H1 (cell line): ENCODE data around the gene IRAG1. TPM values are rescaled to one million over a fixed set of nuclear protein-coding genes. Genes with fewer than 3 reads are reported as not detected.
A peak's percentile ranks its signal among the peaks of the same experiment; 100 is the strongest.

Experiments used
- CTCF ChIA-PET: fragments of 300-600 bp; sonication (Branson Sonifier 250); formaldehyde crosslinking; loops from one replicate; lab custom pipeline; 2021; ENCODE audit not compliant: partially characterized antibody; lab: Charles Lee
- POLR2A ChIA-PET: fragments of 300-600 bp; sonication (Branson Sonifier 250); formaldehyde crosslinking; loops from one replicate; lab custom pipeline; 2021; ENCODE audit warnings: inconsistent platforms; ENCODE audit not compliant: partially characterized antibody; lab: Charles Lee
- DNase-seq, 2 experiments: peaks; one replicate each; pipeline versions ENCODE4 v3.0.0 to v3.0.0-alpha.2; 2010 to 2022; ENCODE audit warnings: low spot score in 2 of 2, low read depth in 1 of 2, mixed read lengths in 1 of 2
- FAIRE-seq: peaks from 2 replicates; lab custom pipeline; 2011; peaks lifted over from hg19 to GRCh38; lab: Jason Lieb, UNC
- H2AFZ ChIP-seq: 2 replicates; pipeline ENCODE4 v1.8.1; 2012; ENCODE audit warnings: low read length, inconsistent platforms
- H2AK5ac ChIP-seq: 2 replicates; pipeline ENCODE4 v1.6.1; 2013; ENCODE audit warnings: low read depth, low read length
- H2BK120ac ChIP-seq: replicated peaks from 2 replicates; pipeline ENCODE3; 2013; ENCODE audit warnings: low read depth, low read length, inconsistent platforms
- H2BK12ac ChIP-seq: 2 replicates; pipeline ENCODE4 v1.6.1; 2013; ENCODE audit warnings: low read depth, low read length
- H2BK15ac ChIP-seq: 2 replicates; pipeline ENCODE4 v1.6.1; 2013; ENCODE audit warnings: low read length
- H2BK20ac ChIP-seq: 2 replicates; pipeline ENCODE4 v1.6.1; 2013; ENCODE audit warnings: low read length
- H2BK5ac ChIP-seq: 2 replicates; pipeline ENCODE4 v1.6.1; 2013; ENCODE audit warnings: low read depth, low read length
- H3K14ac ChIP-seq: 2 replicates; pipeline ENCODE4 v1.6.1; 2013; ENCODE audit warnings: inconsistent platforms; ENCODE audit not compliant: insufficient read length
- H3K18ac ChIP-seq: 2 replicates; pipeline ENCODE4 v1.6.1; 2013; ENCODE audit warnings: low read length; ENCODE audit errors: extremely low read depth
- H3K23ac ChIP-seq: 2 replicates; pipeline ENCODE4 v1.6.1; 2013; ENCODE audit warnings: inconsistent platforms; ENCODE audit not compliant: insufficient read length
- H3K23me2 ChIP-seq: 2 replicates; pipeline ENCODE4 v1.6.1; 2013; ENCODE audit warnings: low read depth, low read length
- H3K27ac ChIP-seq: 2 replicates; pipeline ENCODE4 v1.6.1; 2011; ENCODE audit warnings: low read depth, low read length, inconsistent platforms
- H3K27me3 ChIP-seq, 4 experiments: replicated peaks in 1 of 4; 1 replicate in 1 of 4; 2 replicates in 3 of 4; pipeline versions ENCODE4 v1.6.1 to v1.8.1; 2011 to 2013; ENCODE audit warnings: low read length in 3 of 4, mild to moderate bottlenecking in 3 of 4, inconsistent platforms in 2 of 4, mixed read lengths in 2 of 4, moderate library complexity in 1 of 4; ENCODE audit not compliant: control insufficient read depth in 3 of 4, insufficient read depth in 3 of 4; ENCODE audit errors: extremely low read depth in 1 of 4
- H3K36me3 ChIP-seq, 4 experiments: 2 replicates each; pipeline versions ENCODE4 v1.6.1 to v1.8.1; 2011 to 2013; ENCODE audit warnings: mild to moderate bottlenecking in 4 of 4, low read length in 3 of 4, moderate library complexity in 2 of 4, control low read depth in 1 of 4, inconsistent platforms in 1 of 4; ENCODE audit not compliant: insufficient read depth in 4 of 4, control insufficient read depth in 2 of 4
- H3K4ac ChIP-seq: replicated peaks from 2 replicates; pipeline ENCODE3; 2013; ENCODE audit warnings: low read length, low read depth, mixed read lengths, inconsistent platforms; ENCODE audit not compliant: insufficient read length
- H3K4me1 ChIP-seq, 4 experiments: replicated peaks in 1 of 4; 1 replicate in 1 of 4; 2 replicates in 3 of 4; pipeline versions ENCODE4 v1.6.1 to v1.8.1; 2011 to 2013; ENCODE audit warnings: low read length in 3 of 4, inconsistent platforms in 2 of 4, mixed read lengths in 1 of 4; ENCODE audit not compliant: insufficient read depth in 4 of 4, control insufficient read depth in 3 of 4
- H3K4me2 ChIP-seq, 2 experiments: 2 replicates each; pipeline versions ENCODE4 v1.6.1 to v1.8.1; 2011 to 2013; ENCODE audit warnings: low read depth in 2 of 2, low read length in 2 of 2, control low read depth in 1 of 2, inconsistent platforms in 1 of 2, mild to moderate bottlenecking in 1 of 2; ENCODE audit not compliant: insufficient read depth in 1 of 2
- H3K4me3 ChIP-seq, 4 experiments: fragments of 200-600, 300-600 bp in 1 of 4; sonication (generic), shearing (Covaris generic), sonication (Bioruptor Twin) in 1 of 4; 2 replicates each; pipeline versions ENCODE4 v1.5.1 to v1.8.1; 2011 to 2016; ENCODE audit warnings: low read length in 4 of 4, low read depth in 3 of 4, control low read depth in 2 of 4, inconsistent platforms in 2 of 4, mild to moderate bottlenecking in 2 of 4, mixed read lengths in 1 of 4, moderate library complexity in 1 of 4; ENCODE audit not compliant: insufficient read depth in 2 of 4; ENCODE audit errors: extremely low read depth in 1 of 4
- H3K56ac ChIP-seq: replicated peaks from 2 replicates; pipeline ENCODE3; 2013; ENCODE audit warnings: low read depth, mild to moderate bottlenecking, mixed read lengths, low read length, inconsistent platforms; ENCODE audit not compliant: insufficient read length
- H3K79me1 ChIP-seq: 2 replicates; pipeline ENCODE4 v1.6.1; 2013; ENCODE audit warnings: low read depth, low read length, control low read depth
- H3K79me2 ChIP-seq, 2 experiments: 2 replicates each; pipeline versions ENCODE4 v1.6.1 to v1.8.1; 2012 to 2013; ENCODE audit warnings: low read length in 2 of 2, mild to moderate bottlenecking in 2 of 2, inconsistent platforms in 1 of 2; ENCODE audit not compliant: insufficient read depth in 2 of 2, control insufficient read depth in 1 of 2
- H3K9ac ChIP-seq, 4 experiments: replicated peaks in 1 of 4; 1 replicate in 1 of 4; 2 replicates in 3 of 4; pipeline versions ENCODE4 v1.6.1 to v1.8.1; 2011 to 2013; ENCODE audit warnings: low read depth in 3 of 4, low read length in 3 of 4, control low read depth in 2 of 4, mild to moderate bottlenecking in 2 of 4, moderate library complexity in 2 of 4, inconsistent platforms in 1 of 4; ENCODE audit errors: extremely low read depth in 1 of 4
- H3K9me3 ChIP-seq, 2 experiments: 2 replicates each; pipeline versions ENCODE4 v1.6.1 to v1.8.1; 2012 to 2013; ENCODE audit warnings: mild to moderate bottlenecking in 2 of 2, moderate library complexity in 2 of 2, control low read depth in 1 of 2, inconsistent platforms in 1 of 2, low read depth in 1 of 2, low read length in 1 of 2, mixed read lengths in 1 of 2; ENCODE audit not compliant: insufficient read depth in 2 of 2
- H4K20me1 ChIP-seq, 2 experiments: replicated peaks in 1 of 2; 2 replicates each; pipeline versions ENCODE3 to v1.8.1; 2011 to 2013; ENCODE audit warnings: inconsistent platforms in 2 of 2, low read length in 2 of 2, mild to moderate bottlenecking in 1 of 2; ENCODE audit not compliant: insufficient read depth in 2 of 2, control insufficient read depth in 1 of 2
- H4K5ac ChIP-seq: 2 replicates; pipeline ENCODE4 v1.6.1; 2013; ENCODE audit warnings: low read length, low read depth, mixed read lengths, inconsistent platforms; ENCODE audit not compliant: insufficient read length
- H4K8ac ChIP-seq: 2 replicates; pipeline ENCODE4 v1.8.0; 2013; ENCODE audit warnings: mild to moderate bottlenecking, moderate library complexity, low read length, inconsistent platforms; ENCODE audit not compliant: insufficient read depth; ENCODE audit errors: extremely low read depth
- H4K91ac ChIP-seq: replicated peaks from 2 replicates; pipeline ENCODE3; 2013; ENCODE audit warnings: low read length, mixed read lengths, inconsistent platforms; ENCODE audit not compliant: insufficient read length
- ATF3 ChIP-seq: IDR thresholded peaks from 2 replicates; pipeline ENCODE4 v1.6.1; 2011; ENCODE audit warnings: low read depth, mild to moderate bottlenecking, low read length; ENCODE audit not compliant: insufficient read depth
- CREB1 ChIP-seq: IDR thresholded peaks from 2 replicates; pipeline ENCODE4 v1.6.1; 2012; ENCODE audit warnings: inconsistent platforms
- FOSL1 ChIP-seq: IDR thresholded peaks from 2 replicates; pipeline ENCODE4 v1.6.1; 2011; ENCODE audit warnings: mild to moderate bottlenecking, low read depth, low read length, moderate library complexity; ENCODE audit not compliant: insufficient read depth
- POLR2A ChIP-seq, 2 experiments: IDR thresholded peaks; 1 replicate in 1 of 2; 2 replicates in 1 of 2; pipeline ENCODE4 v1.6.1; 2011; ENCODE audit warnings: low read depth in 2 of 2, low read length in 2 of 2, mild to moderate bottlenecking in 2 of 2; ENCODE audit errors: control extremely low read depth in 1 of 2
- RAD21 ChIP-seq, 2 experiments: IDR thresholded peaks in 1 of 2; conservative IDR thresholded peaks in 1 of 2; 2 replicates each; pipeline ENCODE4 v1.6.1; 2011; ENCODE audit warnings: low read depth in 2 of 2, low read length in 2 of 2, improper control_type of control experiment in 1 of 2, inconsistent platforms in 1 of 2, mild to moderate bottlenecking in 1 of 2, moderate library complexity in 1 of 2
- YY1 ChIP-seq: IDR thresholded peaks from 2 replicates; pipeline ENCODE4 v1.6.1; 2011; ENCODE audit warnings: low read depth, mild to moderate bottlenecking, low read length
- ZNF274 ChIP-seq: IDR thresholded peaks from 2 replicates; pipeline ENCODE4 v1.7.0; 2012; ENCODE audit warnings: low read length, borderline replicate concordance; ENCODE audit errors: extremely low read depth
- WGBS, 2 experiments: shearing (Covaris generic) in 1 of 2; methylation state at CpG; one replicate each; pipeline versions ENCODE4 v1.1.6 to v1.1.7; 2013 to 2015; ENCODE audit warnings: low lambda C conversion rate in 2 of 2, mixed read lengths in 2 of 2, inconsistent platforms in 1 of 2, low coverage in 1 of 2, missing lambda C conversion rate in 1 of 2; ENCODE audit not compliant: insufficient replicate concordance in 2 of 2, insufficient coverage in 1 of 2, insufficient read length in 1 of 2; ENCODE audit errors: extremely low coverage in 1 of 2, missing lambda C conversion rate in 1 of 2; 5-methylcytosine and 5-hydroxymethylcytosine counted together
- polyA plus RNA-seq, 7 experiments: library from polyadenylated mRNA; depleted of rRNA in 3 of 7; stranded (reverse) in 5 of 7; unstranded in 2 of 7; fragments of >200 nt in 5 of 7; fragments of 200-250 nt in 2 of 7; gene quantifications; 1 replicate in 5 of 7; 2 replicates in 1 of 7; 4 replicates in 1 of 7; pipeline versions ENCODE4 v1.2.1 to v1.2.3, GENCODE V29; 2011 to 2013; ENCODE audit warnings: missing spikeins in 2 of 7, mixed read lengths in 2 of 7
- total RNA-seq: library from RNA; stranded (reverse); fragmentation: NEBNext Ultra II Directional; extraction: Animal tissue kit (Norgen Biotek cat#: 25700); gene quantifications from 2 replicates; pipeline ENCODE4 v1.2.1, GENCODE V29; 2021
- TF ChIP-seq, protein P1 (sequence below), 3 experiments: IDR thresholded peaks; 1 replicate in 2 of 3; 2 replicates in 1 of 3; pipeline versions ENCODE4 v1.5.1 to v1.6.1; 2011; ENCODE audit warnings: low read length in 3 of 3, mild to moderate bottlenecking in 3 of 3, inconsistent platforms in 2 of 3, low read depth in 1 of 3, moderate library complexity in 1 of 3; ENCODE audit not compliant: insufficient read depth in 1 of 3; ENCODE audit errors: control extremely low read depth in 1 of 3

IRAG1 gene
- total and polyA plus RNA-seq, 2 of the 8 experiments (the other 6 are each of a cell fraction or from before 2014, with no cell fraction given), result 1.8 to 2.7 TPM

GRCh38 chr11:10653946-10654810 lies 39.4 kb downstream of the IRAG1 start:
- H3K9ac ChIP-seq, result no peak overlapping the region
- TF ChIP-seq ATF3 (no peak), CREB1 (no peak), RAD21 (IDR thresholded peaks at IDR 0.05 in 1 of 2, conservative IDR thresholded peaks at IDR 0.05 in 1 of 2; ENCODE audit: low read depth in 2 of 2, low read length in 2 of 2) (peak; percentile 87 to 90), ZNF274 (no peak), POLR2A (IDR thresholded peaks at IDR 0.05; ENCODE audit: control extremely low read depth in 1 of 2, low read depth in 2 of 2, low read length in 2 of 2) (no peak), YY1 (peak; percentile 92), FOSL1 (no peak)
- TF ChIP-seq, protein P1, sequence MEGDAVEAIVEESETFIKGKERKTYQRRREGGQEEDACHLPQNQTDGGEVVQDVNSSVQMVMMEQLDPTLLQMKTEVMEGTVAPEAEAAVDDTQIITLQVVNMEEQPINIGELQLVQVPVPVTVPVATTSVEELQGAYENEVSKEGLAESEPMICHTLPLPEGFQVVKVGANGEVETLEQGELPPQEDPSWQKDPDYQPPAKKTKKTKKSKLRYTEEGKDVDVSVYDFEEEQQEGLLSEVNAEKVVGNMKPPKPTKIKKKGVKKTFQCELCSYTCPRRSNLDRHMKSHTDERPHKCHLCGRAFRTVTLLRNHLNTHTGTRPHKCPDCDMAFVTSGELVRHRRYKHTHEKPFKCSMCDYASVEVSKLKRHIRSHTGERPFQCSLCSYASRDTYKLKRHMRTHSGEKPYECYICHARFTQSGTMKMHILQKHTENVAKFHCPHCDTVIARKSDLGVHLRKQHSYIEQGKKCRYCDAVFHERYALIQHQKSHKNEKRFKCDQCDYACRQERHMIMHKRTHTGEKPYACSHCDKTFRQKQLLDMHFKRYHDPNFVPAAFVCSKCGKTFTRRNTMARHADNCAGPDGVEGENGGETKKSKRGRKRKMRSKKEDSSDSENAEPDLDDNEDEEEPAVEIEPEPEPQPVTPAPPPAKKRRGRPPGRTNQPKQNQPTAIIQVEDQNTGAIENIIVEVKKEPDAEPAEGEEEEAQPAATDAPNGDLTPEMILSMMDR (IDR thresholded peaks at IDR 0.05; ENCODE audit: control extremely low read depth in 1 of 3, insufficient read depth in 1 of 3, low read depth in 1 of 3, low read length in 3 of 3), result peak in 2 of 3 experiments; percentile 65 to 71; a peak in 3 of 4 replicates

More at GRCh38 chr11:10653946-10654810, 39.4 kb downstream of the IRAG1 start:
- Histone ChIP-seq H3K56ac (no peak overlapping the region), H3K79me1 (no peaks in the 10 kb centered on the region), H3K27ac (no peak overlapping the region), H4K5ac (peak overlapping the region; percentile 24), H3K79me2 (no peaks in the 10 kb centered on the region), H3K4me3 (no peak overlapping the region), H2BK5ac (0 out of 2 replicates have a peak overlapping the region, but pooled peaks have one; percentile 2), H3K14ac (no peak overlapping the region), H2BK12ac (no peak overlapping the region), H3K27me3 (no peaks in the 10 kb centered on the region), H3K23me2 (no peaks in the 10 kb centered on the region), H3K4ac (no peak overlapping the region), H3K4me2 (no peak overlapping the region), H3K4me1 (peaks cover 0 to 4% (median 0%) of the 10 kb centered on the region in 4 experiments; a peak in 3 of 7 replicates), H2BK20ac (0 out of 2 replicates have a peak overlapping the region, but pooled peaks have one; percentile 43), H2BK15ac (peak overlapping the region; percentile 8; the same call in 1 of the 2 replicates), H3K9me3 (no peaks in the 10 kb centered on the region), H4K20me1 (no peaks in the 10 kb centered on the region), H4K8ac (no peak overlapping the region), H2AK5ac (no peak overlapping the region), H3K18ac (no peak overlapping the region; the same call in 1 of the 2 replicates), H2BK120ac (no peak overlapping the region), H3K36me3 (no peaks in the 10 kb centered on the region), H3K23ac (no peak overlapping the region), H2AFZ (no peak overlapping the region), H4K91ac (no peak overlapping the region)
- POLR2A ChIA-PET, result no interaction called here
- 85% methylated on average over 4 of the region's 4 CpGs; no CpG with 5 or more reads in 1 of the 2 experiments for whole genome bisulfite sequencing, 2 experiments
- CTCF ChIA-PET, result interaction anchor here (0.6 to 6.0 kb wide), 44 partner anchors 10 to 732 kb away, joined by 3 to 92 read pairs (median 4); partner anchors contain the start of genes IRAG1 and LYVE1
- DNase-seq (no peak), FAIRE-seq (no peak)
